ENCODE data around the gene INPP5F. TPM values are rescaled to one million over a fixed set of nuclear protein-coding genes. Genes with fewer than 3 reads are reported as not detected.

INPP5F gene
- total and polyA plus RNA-seq, 10 donors: 6.0 to 16.2 (median 10.9) TPM

DNA sequence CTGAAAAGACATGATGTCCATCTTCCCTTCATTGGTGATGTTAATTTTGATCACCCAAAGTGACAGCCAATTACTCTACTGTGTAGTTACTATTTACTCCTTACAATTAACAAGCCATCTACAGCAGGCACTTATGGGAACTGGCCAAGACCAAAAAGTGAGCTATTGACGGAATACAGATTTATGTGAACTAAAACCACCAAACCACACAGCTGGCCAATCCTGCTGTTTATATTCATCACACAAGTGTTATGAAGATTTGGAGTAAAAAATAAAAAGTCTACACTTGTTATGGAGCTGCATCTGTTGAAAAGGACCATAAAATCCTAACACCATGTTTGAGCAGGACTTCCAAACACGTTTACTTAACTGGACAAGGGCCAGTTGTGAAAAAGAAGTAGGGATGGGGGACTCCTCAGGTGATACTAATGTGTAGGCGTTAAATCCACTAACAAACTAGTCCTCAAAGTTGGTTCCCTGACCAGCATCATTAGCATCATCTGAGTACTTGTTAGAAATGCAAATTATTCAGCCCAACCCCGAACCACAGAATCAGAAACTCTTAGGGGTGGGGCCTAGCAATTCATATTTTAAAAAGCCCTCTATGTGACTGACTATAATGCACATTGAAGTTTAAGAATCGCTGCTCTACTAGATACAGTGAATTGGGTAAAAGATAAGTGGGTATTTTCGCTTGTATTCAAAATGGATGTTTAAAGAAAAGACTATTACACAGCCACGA, 135.2 kb downstream of the INPP5F start:
- intact Hi-C loops (cut with DNase I; ENCODE audit: low total_unique reads): no loop called here
- H3K36me3 ChIP-seq: peaks cover 0 to 37% (median 17%) of the 10 kb centered on the region in 6 donors
- no peak overlapping the region for H3K4me3 ChIP-seq
- no peaks in the 10 kb centered on the region for H3K27me3 ChIP-seq (replicated peaks in 1 of 7)
- H3K27ac ChIP-seq: no peak overlapping the region
- TF ChIP-seq, protein P1, sequence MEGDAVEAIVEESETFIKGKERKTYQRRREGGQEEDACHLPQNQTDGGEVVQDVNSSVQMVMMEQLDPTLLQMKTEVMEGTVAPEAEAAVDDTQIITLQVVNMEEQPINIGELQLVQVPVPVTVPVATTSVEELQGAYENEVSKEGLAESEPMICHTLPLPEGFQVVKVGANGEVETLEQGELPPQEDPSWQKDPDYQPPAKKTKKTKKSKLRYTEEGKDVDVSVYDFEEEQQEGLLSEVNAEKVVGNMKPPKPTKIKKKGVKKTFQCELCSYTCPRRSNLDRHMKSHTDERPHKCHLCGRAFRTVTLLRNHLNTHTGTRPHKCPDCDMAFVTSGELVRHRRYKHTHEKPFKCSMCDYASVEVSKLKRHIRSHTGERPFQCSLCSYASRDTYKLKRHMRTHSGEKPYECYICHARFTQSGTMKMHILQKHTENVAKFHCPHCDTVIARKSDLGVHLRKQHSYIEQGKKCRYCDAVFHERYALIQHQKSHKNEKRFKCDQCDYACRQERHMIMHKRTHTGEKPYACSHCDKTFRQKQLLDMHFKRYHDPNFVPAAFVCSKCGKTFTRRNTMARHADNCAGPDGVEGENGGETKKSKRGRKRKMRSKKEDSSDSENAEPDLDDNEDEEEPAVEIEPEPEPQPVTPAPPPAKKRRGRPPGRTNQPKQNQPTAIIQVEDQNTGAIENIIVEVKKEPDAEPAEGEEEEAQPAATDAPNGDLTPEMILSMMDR (IDR thresholded peaks at IDR 0.05 in 8 of 11, conservative IDR thresholded peaks at IDR 0.05 in 3 of 11): no peak
- TF ChIP-seq POLR2A (IDR thresholded peaks at IDR 0.05) (no peak), POLR2AphosphoS5 (IDR thresholded peaks at IDR 0.05) (no peak)
- no peak for DNase-seq
- peaks cover 0 to 14% (median 9%) of the 10 kb centered on the region in 8 donors for H3K9me3 ChIP-seq
- peaks cover 0 to 62% (median 24%) of the 10 kb centered on the region in 6 donors for H3K4me1 ChIP-seq
- 67 to 82% (median 74%) methylated on average over 7 of the region's 7 CpGs for WGBS, 5 donors

DNA sequence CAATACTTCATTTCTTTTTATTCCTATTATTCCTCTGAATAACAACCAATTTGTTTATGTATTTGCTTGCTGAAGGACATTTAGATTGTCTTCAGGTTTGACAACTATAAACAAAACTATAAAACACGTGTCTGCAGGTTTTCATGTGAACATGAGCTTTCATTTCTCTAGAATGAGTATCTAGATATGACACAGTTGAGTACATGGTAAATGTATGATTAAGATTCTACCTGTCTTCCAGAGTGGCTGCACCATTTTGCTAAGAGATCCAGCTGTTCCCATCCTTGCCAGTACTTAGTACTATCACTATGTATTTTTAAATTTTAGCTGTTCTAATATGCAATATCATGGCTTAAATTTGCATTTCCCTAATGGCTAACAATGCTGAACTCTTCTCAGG, 136.7 kb downstream of the INPP5F start:
- DNase-seq: no peak
- Histone ChIP-seq H3K36me3 (peaks cover 0 to 22% (median 4%) of the 10 kb centered on the region in 6 donors), H3K9me3 (peaks cover 0 to 14% (median 9%) of the 10 kb centered on the region in 8 donors), H3K27ac (no peak overlapping the region), H3K27me3 (replicated peaks in 1 of 7) (no peaks in the 10 kb centered on the region), H3K4me3 (no peak overlapping the region), H3K4me1 (peaks cover 0 to 76% (median 32%) of the 10 kb centered on the region in 6 donors)
- TF ChIP-seq POLR2A (IDR thresholded peaks at IDR 0.05) (no peak), POLR2AphosphoS5 (IDR thresholded peaks at IDR 0.05) (no peak)
- TF ChIP-seq, protein P1 (IDR thresholded peaks at IDR 0.05 in 8 of 11, conservative IDR thresholded peaks at IDR 0.05 in 3 of 11): no peak
- 68 to 79% (median 70%) methylated on average over 1 of the region's 1 CpG for WGBS, 5 donors
- intact Hi-C loops (cut with DNase I; ENCODE audit: low total_unique reads): no loop called here

DNA sequence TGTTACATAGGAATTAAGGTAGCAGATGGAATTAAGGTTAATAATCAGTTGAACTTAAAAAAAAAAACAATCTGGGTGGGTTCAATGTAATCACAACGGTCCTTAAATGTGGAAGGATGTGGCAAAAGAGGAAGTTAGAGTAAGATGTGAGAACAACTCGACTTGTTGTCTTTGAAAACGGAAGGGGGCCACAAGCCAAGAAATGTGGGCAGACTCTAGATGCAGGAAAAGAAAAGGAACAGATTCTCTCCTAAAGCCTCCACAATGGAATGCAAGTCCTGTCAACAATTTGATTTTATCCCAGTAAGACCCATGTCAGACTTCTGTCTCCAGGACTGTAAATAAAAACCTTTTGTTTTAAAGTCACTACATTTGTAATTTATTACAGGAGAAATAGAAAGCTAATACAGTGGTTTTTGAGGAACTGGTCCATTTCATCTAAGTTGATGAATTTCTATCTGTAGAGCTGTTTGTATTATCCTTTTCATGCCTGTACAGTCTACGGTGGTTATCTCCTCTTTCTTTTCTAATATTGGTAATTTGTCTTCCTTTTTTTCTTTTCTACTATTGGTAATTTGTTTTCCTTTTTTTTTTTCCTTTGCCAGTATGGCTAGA, 138.2 kb downstream of the INPP5F start:
- H3K27ac ChIP-seq: peak overlapping the region in 4 of 8 donors; percentile 13 to 71 (median 29)
- no peak for DNase-seq
- peaks cover 2 to 89% (median 43%) of the 10 kb centered on the region in 6 donors for H3K4me1 ChIP-seq
- no peak overlapping the region for H3K4me3 ChIP-seq
- intact Hi-C loops (cut with DNase I; ENCODE audit: low total_unique reads): no loop called here
- WGBS, 5 donors: 28 to 49% (median 39%) methylated on average over 3 to 4 of the region's 4 CpGs
- peaks cover 0 to 13% (median 0%) of the 10 kb centered on the region in 6 donors for H3K36me3 ChIP-seq
- no peaks in the 10 kb centered on the region for H3K27me3 ChIP-seq (replicated peaks in 1 of 7)
- peaks cover 0 to 14% (median 9%) of the 10 kb centered on the region in 8 donors for H3K9me3 ChIP-seq
- TF ChIP-seq POLR2AphosphoS5 (IDR thresholded peaks at IDR 0.05): no peak
- TF ChIP-seq, protein P1 (IDR thresholded peaks at IDR 0.05 in 8 of 11, conservative IDR thresholded peaks at IDR 0.05 in 3 of 11): no peak
- TF ChIP-seq POLR2A (IDR thresholded peaks at IDR 0.05): no peak

DNA sequence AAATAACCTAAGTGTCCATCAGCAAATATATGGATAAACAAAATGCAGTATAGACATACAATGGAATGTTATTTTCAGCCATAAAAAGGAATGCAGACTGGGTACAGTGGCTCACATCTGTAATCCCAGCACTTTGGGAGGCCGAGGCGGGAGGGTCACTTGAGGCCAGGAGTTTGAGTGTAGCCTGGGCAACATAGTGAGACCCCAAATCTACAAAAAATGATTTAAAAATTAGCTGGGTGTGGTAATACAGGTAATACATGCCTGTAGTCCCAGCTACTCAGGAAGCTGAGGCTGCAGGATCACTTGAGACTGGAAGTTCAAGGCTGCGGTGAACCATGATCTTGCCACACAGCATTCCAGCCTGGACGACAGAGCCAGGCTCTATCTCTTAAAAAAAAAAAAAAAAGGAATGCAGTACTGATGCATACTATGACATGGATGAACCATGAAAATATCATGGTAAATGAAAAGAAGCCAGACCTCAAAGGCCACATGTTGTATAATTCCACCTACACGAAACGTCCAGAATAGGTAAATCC, 139.9 kb downstream of the INPP5F start:
- H3K36me3 ChIP-seq: peaks cover 0 to 13% (median 0%) of the 10 kb centered on the region in 6 donors
- H3K27ac ChIP-seq: no peak overlapping the region
- peaks cover 7 to 89% (median 51%) of the 10 kb centered on the region in 6 donors for H3K4me1 ChIP-seq
- WGBS, 5 donors: 89 to 97% (median 94%) methylated on average over 6 of the region's 6 CpGs
- H3K4me3 ChIP-seq: no peak overlapping the region
- H3K27me3 ChIP-seq (replicated peaks in 1 of 7): no peaks in the 10 kb centered on the region
- peaks cover 0 to 14% (median 9%) of the 10 kb centered on the region in 8 donors for H3K9me3 ChIP-seq
- TF ChIP-seq POLR2A (IDR thresholded peaks at IDR 0.05) (no peak), POLR2AphosphoS5 (IDR thresholded peaks at IDR 0.05) (no peak)
- TF ChIP-seq, protein P1 (IDR thresholded peaks at IDR 0.05 in 8 of 11, conservative IDR thresholded peaks at IDR 0.05 in 3 of 11): no peak
- intact Hi-C loops (cut with DNase I; ENCODE audit: low total_unique reads): no loop called here
- DNase-seq: no peak

All from spleen (tissue), 11 donors.